GM23248 (cell line): ENCODE results near the gene RASAL3.

Experiments used
- EZH2 ChIP-seq: fragments of 200-600 bp; sonication (generic); IDR thresholded peaks from 2 replicates; pipeline ENCODE4 v1.6.1; 2018; ENCODE audit warnings: antibody characterized with exemption, mild to moderate bottlenecking; ENCODE audit not compliant: insufficient read depth, poor library complexity, severe bottlenecking
- EZH2phosphoT487 ChIP-seq: fragments of 200-600 bp; sonication (generic); IDR thresholded peaks from 2 replicates; pipeline ENCODE4 v1.6.1; 2018; ENCODE audit warnings: antibody characterized with exemption, moderate library complexity, mild to moderate bottlenecking, low read depth; ENCODE audit not compliant: insufficient read depth

- TF ChIP-seq EZH2 (no peak), EZH2phosphoT487 (no peak)
These were observed 41.2 kb downstream of the RASAL3 start for GRCh38 chr19:15423130-15423529.
